22Rv1 (cell line): ENCODE measurements around the gene PUS10.

ENCODE experiments used
- H3K27ac ChIP-seq: fragments of 450-650 bp; 2 replicates; pipeline ENCODE4 v1.5.1; 2017
- ZFX ChIP-seq: fragments of 450-650 bp; IDR thresholded peaks from 2 replicates; pipeline ENCODE4 v1.6.1; 2017; ENCODE audit warnings: antibody characterized with exemption, borderline replicate concordance
- TF ChIP-seq, protein P1 (sequence below): fragments of 450-650 bp; IDR thresholded peaks from 2 replicates; pipeline ENCODE4 v1.5.1; 2017; ENCODE audit warnings: mild to moderate bottlenecking

Gene PUS10

DNA sequence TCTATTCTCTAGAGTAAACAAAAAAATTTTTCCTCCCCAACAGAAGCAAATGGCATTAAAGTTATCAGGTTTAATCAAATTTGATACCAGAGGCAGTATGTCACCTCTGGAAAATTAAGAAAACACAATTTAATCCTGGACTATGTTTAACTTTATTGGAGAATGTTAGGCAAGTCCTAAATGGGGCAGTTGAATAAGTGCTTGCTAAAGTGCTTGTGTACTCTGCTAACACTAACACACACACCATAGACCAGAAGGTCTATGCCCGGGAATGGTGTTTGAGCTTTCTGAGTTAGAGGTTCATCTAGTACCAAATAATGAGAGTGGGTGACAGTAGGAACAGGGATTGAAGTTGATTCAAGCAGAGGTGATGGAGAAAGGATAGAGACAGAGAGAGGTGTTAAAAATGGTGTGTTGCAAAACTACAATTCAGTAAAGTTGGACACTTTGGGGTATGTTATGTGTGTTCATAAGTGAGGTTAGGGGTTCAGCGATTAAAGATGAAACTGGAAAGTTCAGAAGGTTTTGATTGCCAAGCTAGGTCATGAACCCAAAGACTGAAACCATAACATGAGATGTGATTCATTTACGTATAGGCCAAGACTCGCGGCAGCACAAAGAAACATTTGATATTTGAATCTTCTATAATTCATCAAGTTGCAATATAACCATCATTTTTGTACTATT, 41.0 kb downstream of the PUS10 start:
- TF ChIP-seq, protein P1, sequence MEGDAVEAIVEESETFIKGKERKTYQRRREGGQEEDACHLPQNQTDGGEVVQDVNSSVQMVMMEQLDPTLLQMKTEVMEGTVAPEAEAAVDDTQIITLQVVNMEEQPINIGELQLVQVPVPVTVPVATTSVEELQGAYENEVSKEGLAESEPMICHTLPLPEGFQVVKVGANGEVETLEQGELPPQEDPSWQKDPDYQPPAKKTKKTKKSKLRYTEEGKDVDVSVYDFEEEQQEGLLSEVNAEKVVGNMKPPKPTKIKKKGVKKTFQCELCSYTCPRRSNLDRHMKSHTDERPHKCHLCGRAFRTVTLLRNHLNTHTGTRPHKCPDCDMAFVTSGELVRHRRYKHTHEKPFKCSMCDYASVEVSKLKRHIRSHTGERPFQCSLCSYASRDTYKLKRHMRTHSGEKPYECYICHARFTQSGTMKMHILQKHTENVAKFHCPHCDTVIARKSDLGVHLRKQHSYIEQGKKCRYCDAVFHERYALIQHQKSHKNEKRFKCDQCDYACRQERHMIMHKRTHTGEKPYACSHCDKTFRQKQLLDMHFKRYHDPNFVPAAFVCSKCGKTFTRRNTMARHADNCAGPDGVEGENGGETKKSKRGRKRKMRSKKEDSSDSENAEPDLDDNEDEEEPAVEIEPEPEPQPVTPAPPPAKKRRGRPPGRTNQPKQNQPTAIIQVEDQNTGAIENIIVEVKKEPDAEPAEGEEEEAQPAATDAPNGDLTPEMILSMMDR, result no peak
- no peak for TF ChIP-seq ZFX
- H3K27ac ChIP-seq, result no peak overlapping the region

DNA sequence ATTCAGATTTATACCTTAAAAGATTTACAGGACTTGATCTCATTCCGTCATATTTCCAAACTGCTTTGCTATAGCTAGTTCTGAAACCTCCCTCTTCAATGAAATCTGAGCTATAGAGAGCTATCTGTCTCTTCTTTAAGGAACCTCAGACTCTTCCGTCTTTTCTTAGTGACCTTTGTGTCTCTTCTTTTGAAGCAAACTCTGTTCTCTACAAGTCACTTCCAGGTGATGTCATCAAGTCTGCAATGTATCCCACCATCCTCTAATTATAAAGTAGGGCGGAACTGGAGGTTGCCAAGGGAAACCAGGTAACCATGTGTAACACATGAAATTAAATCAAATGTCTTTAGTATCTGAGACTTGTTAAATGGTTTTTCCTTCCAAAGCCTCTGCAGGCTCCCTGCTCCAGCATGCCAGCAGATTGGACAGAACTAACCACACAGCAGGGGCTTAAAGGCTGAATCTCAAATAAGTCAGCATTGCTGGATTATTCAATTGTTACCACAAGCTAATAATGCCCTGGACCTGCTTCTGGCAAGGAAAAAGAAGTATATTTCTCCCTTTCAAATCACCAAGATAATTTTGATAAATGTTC, 41.7 kb downstream of the PUS10 start:
- TF ChIP-seq, protein P1, result no peak
- no peak for TF ChIP-seq ZFX
- no peak overlapping the region for H3K27ac ChIP-seq

DNA sequence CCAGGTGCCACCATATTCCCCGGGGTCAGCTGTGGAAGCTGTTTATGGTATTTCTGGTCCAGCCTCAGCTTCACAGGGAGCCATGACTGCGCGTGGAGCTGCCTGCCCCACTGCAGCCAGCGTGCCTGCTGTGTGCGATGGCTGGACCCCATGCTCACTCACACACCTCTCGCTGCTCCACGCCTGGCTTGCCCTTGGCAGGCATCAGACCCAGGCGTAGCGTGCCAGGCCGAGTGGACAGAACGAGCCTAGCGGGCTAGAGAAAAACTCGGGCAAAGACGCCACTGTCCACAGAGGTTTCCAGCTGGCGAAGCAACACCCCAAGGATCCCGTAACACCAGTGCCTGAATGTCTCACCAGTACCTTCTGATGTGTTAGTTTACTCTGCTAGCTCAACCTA, 43.4 kb downstream of the PUS10 start:
- TF ChIP-seq ZFX, result no peak
- TF ChIP-seq, protein P1, result no peak
- no peak overlapping the region for H3K27ac ChIP-seq

DNA sequence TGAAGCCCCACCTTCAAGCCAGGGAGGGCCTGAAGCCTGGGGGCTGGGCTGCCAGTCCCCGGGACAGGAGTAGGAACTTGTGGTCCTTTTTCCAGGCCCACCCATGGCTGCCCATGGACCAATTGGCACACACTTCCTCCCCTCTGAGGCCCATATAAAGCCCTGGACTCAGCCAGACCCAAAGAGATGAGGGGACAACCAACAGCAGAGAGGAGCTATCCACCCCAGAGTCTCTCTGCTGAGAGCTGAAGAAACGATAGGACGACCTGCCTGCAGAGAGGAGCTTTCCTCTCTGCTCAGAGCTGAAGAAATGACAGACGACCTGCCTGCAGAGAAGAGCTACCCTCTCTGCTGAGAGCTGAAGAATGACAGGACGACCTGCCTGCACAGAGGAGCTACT, 44.4 kb downstream of the PUS10 start:
- no peak overlapping the region for H3K27ac ChIP-seq

DNA sequence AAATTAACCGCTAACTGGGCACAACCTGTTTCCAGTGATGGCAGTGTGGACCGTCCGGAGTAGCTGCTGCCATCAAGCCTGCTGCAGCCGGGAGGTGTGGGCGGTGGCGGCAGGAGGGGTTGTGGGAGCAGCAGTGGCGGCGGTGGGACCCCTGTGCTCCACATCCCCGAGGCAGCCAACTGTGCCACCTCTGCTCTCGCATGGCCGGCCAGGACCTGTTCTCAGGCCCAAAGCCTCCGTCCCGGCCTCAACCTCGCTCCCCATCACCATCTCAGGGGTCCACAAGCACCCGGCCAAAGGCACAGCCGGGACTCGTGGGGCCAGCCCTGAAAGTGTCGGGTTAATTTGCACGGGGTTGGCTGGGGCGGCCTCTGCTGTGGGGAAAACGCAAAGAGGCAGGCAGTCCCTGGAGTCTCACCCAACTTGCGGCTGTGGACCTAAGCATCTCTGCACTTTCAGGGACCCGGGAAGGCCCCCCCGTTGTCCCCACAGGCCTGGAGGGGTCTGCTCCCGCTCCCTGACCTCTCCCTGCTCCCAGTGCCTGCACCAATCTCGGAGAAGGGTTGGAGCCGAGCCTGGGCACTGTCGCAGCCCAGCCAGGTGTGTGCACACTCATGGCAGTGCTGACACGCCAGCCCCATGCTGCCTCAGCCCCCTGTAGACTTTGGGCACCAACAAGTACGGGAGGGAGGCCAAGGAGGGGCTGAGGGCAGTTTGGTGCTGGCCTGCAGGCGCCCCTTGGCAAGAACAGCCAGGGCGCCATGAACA, 45.0 kb downstream of the PUS10 start:
- no peak overlapping the region for H3K27ac ChIP-seq
- TF ChIP-seq, protein P1, result no peak
- TF ChIP-seq ZFX, result no peak

More for the DNA sequence above, 44.4 kb downstream of the PUS10 start:
- TF ChIP-seq, protein P1, result no peak
- TF ChIP-seq ZFX, result no peak

DNA sequence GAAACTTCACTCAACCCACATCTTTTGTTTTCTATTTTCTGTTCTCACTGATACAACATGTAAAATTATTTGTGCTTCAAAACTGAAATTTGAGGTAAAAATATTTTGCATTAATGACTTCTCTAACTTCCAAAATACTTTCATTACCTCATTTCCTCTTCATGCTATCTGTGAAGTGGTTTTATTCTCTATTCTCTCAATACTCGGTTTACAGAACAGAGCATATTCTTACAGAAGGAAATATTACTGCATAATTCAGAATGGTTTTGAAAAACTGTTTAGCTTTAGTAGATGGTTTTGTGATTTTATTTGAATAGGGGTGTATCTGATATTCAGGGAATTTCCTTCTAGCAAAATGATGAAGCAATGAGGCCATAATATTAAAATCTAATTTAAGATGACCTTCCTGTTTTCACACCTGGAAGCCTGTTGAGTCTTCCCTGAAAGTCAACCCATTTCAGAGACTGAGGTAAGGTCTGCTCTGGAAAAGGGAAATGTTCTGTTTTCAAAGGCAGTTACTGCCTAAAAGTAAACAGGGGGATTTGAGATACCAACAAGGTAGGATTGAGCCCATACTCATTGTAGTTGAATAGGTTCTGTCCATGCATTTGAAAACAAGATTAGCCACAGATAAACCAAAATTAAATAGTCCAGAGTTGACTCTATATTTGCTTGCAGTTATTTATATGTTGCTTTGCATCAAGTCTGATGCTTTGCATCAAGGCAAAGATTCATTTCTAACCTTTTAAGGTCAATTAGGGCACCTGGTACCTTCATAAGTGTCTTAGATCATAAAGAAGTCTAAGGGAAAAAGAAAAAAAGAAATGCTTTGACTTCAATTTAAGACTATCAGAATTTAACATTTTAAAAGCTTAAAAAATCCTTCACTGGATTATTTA, 51.3 kb downstream of the PUS10 start:
- TF ChIP-seq, protein P1, result no peak
- TF ChIP-seq ZFX, result no peak
- H3K27ac ChIP-seq, result no peak overlapping the region
